Stimulated activated CD4-positive, alpha-beta T cell treated with anti-CD3 and anti-CD28 coated beads, Interleukin-12 subunit alpha, Interleukin-12 subunit beta, amount 100 ng/mL, for 24 hours (primary cell): ENCODE results near the gene FBXL5.
"Not testable (repeated sequence)": the region's sequence is repeated elsewhere in the genome, so short reads cannot be mapped to it uniquely, and the experiment has no call there.

Experiments
- DNase-seq, 2 experiments: peaks; one replicate each; pipeline ENCODE4 v3.0.0-alpha.2; 2020; ENCODE audit warnings: low read depth in 2 of 2

FBXL5 gene

DNA sequence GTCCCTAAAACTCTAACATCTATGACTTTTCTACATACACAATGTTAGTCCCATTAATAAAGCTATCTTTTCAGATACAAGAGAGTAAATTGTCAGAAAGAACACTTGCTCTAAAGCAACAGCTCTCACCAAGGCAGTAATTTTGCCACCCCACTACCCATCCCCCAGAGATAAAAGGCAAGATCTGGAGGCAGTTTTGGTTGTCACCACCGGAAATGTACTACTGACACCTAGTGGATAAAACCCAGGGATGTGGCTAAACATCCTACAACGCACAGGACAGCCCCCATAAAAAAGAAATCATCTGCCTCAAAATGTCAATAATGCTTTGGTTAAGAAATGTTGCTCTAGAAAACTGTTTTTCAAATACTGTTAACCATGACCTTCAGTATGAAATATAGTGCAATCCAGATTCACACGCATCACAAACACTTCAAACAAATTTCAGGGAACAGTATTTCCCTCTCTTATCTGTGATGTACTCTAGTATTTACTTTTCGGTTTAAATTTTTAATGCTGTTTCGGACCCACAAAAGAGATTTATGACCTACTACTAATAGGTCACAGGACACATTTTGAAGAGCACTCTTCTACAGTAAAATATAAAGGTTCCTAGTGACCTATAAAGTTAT is 5.1 kb downstream of the FBXL5 start:
- peak in 1 of 2 experiments; percentile 28 for DNase-seq

- DNase-seq = no peak
Measured at GRCh38 chr4:15648600-15648999, 6.6 kb downstream of the FBXL5 start.

DNA sequence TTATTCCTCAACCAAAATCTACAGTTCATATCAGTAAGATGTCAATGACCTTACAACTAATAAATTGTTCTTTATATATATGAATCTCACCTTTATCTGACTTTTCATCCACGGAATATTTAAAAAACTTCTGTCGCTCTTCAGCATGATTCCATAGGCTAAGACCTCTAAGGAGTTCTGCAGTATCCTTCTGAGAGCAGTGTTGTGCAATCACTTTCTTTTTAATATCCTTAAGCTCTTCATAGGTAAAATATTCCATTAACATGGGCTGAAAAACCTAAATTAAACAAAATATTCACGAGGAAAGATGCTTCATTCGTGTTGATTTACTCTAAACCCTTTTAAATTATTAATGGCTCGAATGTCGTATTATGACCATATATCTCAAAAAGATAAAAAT is 16.7 kb downstream of the FBXL5 start:
- no peak for DNase-seq

- DNase-seq = no peak
Measured at GRCh38 chr4:15636818-15637217, 18.3 kb downstream of the FBXL5 start.

DNA sequence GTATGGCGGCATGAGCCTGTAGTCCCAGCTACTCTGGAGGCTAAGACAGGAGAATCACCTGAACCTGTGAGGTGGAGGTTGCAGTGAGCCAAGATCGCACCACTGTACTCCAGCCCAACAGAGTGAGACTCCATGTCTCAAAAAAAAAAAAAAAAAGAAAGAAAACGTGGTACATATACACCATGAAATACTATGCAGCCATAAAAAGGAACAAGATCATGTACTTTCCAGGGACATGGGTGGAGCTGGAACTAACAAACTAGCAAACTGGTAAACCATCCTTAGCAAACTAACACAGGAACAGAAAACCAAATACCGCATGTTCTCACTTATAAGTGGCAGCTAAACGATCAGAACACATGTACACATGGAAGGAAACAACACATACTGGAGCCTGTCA is 37.8 kb downstream of the FBXL5 start:
- DNase-seq = not testable (repeated sequence)

GRCh38 chr4:15614891-15615290 is 40.3 kb downstream of the FBXL5 start:
- not testable (repeated sequence) for DNase-seq

- DNase-seq = no peak
Measured at GRCh38 chr4:15612136-15612535, 43.0 kb downstream of the FBXL5 start.

DNA sequence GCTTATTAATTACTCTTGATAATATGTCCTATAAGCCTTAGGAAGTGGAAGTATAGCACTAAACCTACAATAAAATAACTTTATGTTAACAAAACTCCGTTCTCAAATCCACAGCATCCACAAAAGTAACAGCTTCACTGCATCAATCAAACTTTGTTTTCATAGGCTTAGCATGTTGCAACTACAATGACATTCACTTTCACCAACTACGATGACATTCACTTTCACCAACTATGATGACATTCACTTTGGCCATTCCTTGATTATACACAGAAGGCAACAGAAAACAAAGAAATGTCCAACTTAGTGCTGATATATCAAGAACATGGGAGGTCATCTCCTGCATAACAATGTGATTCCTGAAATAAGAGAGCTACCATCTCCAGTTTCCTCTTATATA is 44.3 kb downstream of the FBXL5 start:
- no peak for DNase-seq

GRCh38 chr4:15605537-15605936 is 49.6 kb downstream of the FBXL5 start:
- no peak for DNase-seq

GRCh38 chr4:15601862-15602261 is 53.3 kb downstream of the FBXL5 start:
- DNase-seq = no peak

- no peak for DNase-seq
Measured at GRCh38 chr4:15600176-15600575, 55.0 kb downstream of the FBXL5 start.

DNA sequence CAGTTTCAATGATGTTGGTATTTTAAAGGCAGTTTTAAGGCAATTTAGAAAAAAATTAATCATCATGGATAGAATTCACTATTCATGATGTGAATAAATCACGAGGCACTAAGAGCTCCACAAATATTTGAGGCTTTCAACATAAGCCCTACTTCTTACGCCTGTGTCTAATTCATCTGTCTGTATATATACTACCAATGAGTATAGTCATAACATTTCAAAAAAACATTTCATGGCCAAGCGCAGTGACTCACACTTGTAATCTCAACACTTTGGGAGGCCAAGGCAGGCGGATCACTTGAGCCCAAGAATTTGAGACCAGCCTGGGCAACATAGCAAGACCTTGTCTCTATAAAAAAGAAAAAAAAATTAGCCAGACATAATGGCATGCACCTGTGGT is 56.5 kb downstream of the FBXL5 start:
- DNase-seq = no peak

DNA sequence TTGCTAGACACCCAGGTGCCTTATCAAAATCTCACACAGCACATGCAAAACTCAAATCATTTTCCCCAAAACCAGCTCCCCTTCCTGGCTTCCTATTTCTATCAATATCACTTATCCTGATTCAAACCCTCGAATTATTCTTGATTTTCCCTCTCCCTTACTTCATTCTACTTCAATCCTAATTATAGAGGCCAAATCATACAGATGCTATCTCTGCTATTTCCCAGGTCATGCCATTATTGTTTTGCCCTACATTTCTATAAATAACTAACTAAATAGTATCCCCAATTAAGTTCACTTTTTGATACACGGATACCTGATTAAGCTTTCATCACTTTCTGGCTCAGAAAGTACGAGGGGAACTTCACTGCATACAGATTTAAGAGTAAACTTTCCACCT is 62.4 kb downstream of the FBXL5 start:
- no peak for DNase-seq

DNA sequence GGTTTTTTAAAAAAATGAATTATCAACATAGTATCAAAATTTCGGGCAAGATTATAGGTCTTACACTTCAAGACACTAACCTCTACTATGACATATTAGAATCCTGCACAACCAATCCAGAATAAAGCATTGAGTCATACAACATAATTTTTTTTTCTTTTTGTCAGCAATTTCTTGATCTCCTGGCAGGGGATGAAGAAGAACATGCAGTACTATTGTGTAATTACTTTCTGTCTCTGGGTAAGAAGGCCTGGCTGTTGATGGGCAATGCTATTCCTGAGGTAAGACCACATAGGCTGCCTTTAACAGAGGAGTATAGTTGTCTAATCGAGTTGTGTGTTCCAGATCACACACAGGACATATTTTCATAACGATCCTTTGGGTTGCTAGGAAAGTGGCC is 67.5 kb downstream of the FBXL5 start:
- no peak for DNase-seq

DNA sequence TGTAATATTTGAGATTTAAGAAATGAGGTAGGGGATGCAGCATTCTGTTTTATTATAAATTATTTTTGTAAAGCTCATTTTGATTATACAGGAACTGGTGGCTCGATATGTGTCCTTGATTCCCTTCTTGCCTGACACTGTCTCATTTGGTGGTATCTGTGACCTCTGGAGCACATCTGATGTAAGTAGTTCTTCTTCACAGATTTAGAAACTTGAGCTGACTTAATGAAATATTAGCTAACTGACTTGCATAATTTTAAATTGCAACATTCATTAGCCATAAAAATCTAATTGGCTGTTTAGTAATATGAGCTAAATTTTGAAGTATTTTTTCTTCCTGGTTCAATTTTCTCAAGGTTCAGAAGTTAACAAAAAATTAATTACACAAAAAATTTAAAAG is 69.1 kb downstream of the FBXL5 start:
- no peak for DNase-seq

GRCh38 chr4:15585331-15585730 is 69.8 kb downstream of the FBXL5 start:
- no peak for DNase-seq

GRCh38 chr4:15584785-15585184 is 70.4 kb downstream of the FBXL5 start:
- no peak for DNase-seq

GRCh38 chr4:15577508-15577907 is 77.6 kb downstream of the FBXL5 start:
- no peak for DNase-seq

DNA sequence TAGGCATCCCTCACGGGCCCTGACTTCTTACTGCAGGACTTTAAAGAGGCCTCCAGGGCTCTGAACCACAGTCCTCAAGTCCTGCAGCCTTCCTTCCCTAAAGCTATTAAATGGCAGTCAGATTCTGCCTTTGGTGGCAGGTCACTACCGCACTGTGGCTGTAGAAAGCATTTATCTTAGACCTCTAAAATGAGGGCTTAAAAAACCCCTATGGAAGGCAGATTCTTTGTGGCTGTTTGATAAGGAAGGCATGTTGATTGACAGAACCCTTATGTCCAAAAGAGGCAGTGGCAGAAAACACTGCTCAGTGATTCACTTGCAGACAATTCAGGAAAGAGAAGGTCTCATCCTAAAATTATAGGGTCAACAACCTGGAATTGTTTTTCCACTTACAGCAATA is 79.2 kb downstream of the FBXL5 start:
- DNase-seq = no peak

GRCh38 chr4:15569746-15570145 is 85.4 kb downstream of the FBXL5 start:
- DNase-seq = no peak

- DNase-seq = no peak
Measured at GRCh38 chr4:15568821-15569220, 86.3 kb downstream of the FBXL5 start.

DNA sequence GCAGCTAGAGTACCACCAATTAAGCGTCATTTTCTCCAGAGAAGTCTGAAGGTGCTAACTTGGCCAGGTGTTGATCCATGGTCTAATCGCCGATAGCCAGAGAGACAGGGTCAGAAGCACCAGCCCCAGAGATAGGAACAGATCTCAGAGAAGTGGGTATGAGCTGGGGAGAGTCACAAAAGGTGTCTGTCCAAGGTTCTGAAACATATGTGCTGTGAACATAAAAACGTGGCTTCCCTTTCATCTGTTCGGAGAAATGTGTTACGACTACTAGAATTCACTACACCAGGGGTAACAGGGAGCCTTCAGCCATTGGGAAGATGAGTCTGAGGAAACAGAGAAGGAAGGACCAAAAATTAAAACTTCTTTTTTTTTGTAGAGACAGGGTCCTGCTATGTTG is 91.3 kb downstream of the FBXL5 start:
- no peak for DNase-seq

- DNase-seq = no peak
Measured at GRCh38 chr4:15562623-15563022, 92.5 kb downstream of the FBXL5 start.

DNA sequence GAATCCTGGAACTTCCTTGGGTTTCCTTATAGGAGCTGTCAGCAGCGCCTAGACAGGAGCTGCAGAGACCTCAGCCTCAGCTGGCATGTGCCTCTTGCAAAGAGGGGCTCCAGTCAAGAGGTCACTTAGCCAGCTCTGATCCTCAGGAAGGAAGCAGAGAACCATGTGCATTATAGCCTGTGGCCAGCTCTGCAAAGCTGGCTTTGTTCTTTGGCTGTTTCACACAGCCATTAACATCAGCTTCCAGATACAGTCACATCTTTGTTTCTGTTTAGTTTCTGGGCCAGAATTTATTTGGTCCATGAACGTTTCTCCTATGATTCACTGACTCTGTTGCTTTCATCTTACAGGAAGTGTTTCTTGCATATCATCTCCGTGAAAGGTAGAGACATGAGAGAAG is 93.0 kb downstream of the FBXL5 start:
- DNase-seq = no peak
